SK-N-MC (cell line): ENCODE measurements around the gene ZNF275.

ENCODE experiments used
- EZH2 ChIP-seq: fragments of 200-600 bp; sonication (generic); IDR thresholded peaks from one replicate; pipeline ENCODE4 v1.6.1; 2017; ENCODE audit warnings: antibody characterized with exemption
- POLR2AphosphoS5 ChIP-seq: IDR thresholded peaks from 2 replicates; pipeline ENCODE4 v1.6.1; 2012; ENCODE audit warnings: mild to moderate bottlenecking, low read depth, low read length, borderline replicate concordance

- TF ChIP-seq POLR2AphosphoS5: no peak
- no peak for TF ChIP-seq EZH2
Observed at GRCh38 chrX:153312842-153313241, 21.1 kb upstream of the ZNF275 start.
